AG04449 (cell line): ENCODE data around the gene ITGAD.

Source experiments
- CTCF ChIA-PET: fragments of 350-600 bp; formaldehyde crosslinking; extraction: SDS; loops from one replicate; lab custom pipeline; 2021; ENCODE audit warnings: antibody characterized with exemption; lab: Yijun Ruan, JAX
- POLR2A ChIA-PET: fragments of 400-600, 350-600 bp; formaldehyde crosslinking; extraction: SDS; loops from one replicate; lab custom pipeline; 2020; ENCODE audit warnings: antibody characterized with exemption, inconsistent platforms; lab: Yijun Ruan, JAX
- DNase-seq: peaks from one replicate; pipeline ENCODE4 v3.0.0-alpha.2; 2010; ENCODE audit warnings: low read depth, low spot score
- H3K4me3 ChIP-seq: 2 replicates; pipeline ENCODE4 v1.5.1; 2011; ENCODE audit warnings: low read depth, mild to moderate bottlenecking, control low read depth, low read length
- TF ChIP-seq, protein P1 (sequence below): IDR thresholded peaks from one replicate; pipeline ENCODE4 v1.5.1; 2011; ENCODE audit warnings: mild to moderate bottlenecking, moderate library complexity, low read length, control low read depth, inconsistent platforms; ENCODE audit not compliant: insufficient read depth; ENCODE audit errors: missing control alignments

ITGAD gene

GRCh38 chr16:31365131-31365865 lies 27.8 kb upstream of the ITGAD start:
- TF ChIP-seq, protein P1, sequence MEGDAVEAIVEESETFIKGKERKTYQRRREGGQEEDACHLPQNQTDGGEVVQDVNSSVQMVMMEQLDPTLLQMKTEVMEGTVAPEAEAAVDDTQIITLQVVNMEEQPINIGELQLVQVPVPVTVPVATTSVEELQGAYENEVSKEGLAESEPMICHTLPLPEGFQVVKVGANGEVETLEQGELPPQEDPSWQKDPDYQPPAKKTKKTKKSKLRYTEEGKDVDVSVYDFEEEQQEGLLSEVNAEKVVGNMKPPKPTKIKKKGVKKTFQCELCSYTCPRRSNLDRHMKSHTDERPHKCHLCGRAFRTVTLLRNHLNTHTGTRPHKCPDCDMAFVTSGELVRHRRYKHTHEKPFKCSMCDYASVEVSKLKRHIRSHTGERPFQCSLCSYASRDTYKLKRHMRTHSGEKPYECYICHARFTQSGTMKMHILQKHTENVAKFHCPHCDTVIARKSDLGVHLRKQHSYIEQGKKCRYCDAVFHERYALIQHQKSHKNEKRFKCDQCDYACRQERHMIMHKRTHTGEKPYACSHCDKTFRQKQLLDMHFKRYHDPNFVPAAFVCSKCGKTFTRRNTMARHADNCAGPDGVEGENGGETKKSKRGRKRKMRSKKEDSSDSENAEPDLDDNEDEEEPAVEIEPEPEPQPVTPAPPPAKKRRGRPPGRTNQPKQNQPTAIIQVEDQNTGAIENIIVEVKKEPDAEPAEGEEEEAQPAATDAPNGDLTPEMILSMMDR: no peak
- CTCF ChIA-PET: no interaction called here
- no peak overlapping the region for H3K4me3 ChIP-seq
- DNase-seq: no peak
- POLR2A ChIA-PET: no interaction called here

- POLR2A ChIA-PET: interaction anchor here (0.7 kb wide), 1 partner anchor 188 kb away, joined by 4 read pairs; the partner anchor contains the start of gene FUS
Observed at GRCh38 chr16:31367853-31368252, 25.3 kb upstream of the ITGAD start.

DNA sequence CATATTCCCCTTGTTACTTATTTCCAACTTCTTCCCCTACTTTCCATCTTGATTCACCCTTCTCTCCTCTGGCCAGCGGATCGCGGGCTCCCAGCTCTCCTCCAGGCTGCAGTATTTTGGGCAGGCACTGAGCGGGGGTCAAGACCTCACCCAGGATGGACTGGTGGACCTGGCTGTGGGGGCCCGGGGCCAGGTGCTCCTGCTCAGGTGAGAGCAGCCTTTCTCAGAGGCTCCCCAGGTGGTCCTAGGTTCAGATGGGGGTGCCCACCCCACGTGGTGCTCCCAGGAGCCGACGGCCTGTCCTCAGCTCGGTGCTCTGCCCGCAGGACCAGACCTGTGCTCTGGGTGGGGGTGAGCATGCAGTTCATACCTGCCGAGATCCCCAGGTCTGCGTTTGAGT lies 22.1 kb upstream of the ITGAD start:
- no peak for DNase-seq
- CTCF ChIA-PET: no interaction called here
- H3K4me3 ChIP-seq: no peak overlapping the region
- TF ChIP-seq, protein P1: no peak
- POLR2A ChIA-PET: no interaction called here

More at GRCh38 chr16:31367853-31368252, 25.3 kb upstream of the ITGAD start:
- CTCF ChIA-PET: no interaction called here
- TF ChIP-seq, protein P1: no peak
- no peak overlapping the region for H3K4me3 ChIP-seq
- DNase-seq: no peak

DNA sequence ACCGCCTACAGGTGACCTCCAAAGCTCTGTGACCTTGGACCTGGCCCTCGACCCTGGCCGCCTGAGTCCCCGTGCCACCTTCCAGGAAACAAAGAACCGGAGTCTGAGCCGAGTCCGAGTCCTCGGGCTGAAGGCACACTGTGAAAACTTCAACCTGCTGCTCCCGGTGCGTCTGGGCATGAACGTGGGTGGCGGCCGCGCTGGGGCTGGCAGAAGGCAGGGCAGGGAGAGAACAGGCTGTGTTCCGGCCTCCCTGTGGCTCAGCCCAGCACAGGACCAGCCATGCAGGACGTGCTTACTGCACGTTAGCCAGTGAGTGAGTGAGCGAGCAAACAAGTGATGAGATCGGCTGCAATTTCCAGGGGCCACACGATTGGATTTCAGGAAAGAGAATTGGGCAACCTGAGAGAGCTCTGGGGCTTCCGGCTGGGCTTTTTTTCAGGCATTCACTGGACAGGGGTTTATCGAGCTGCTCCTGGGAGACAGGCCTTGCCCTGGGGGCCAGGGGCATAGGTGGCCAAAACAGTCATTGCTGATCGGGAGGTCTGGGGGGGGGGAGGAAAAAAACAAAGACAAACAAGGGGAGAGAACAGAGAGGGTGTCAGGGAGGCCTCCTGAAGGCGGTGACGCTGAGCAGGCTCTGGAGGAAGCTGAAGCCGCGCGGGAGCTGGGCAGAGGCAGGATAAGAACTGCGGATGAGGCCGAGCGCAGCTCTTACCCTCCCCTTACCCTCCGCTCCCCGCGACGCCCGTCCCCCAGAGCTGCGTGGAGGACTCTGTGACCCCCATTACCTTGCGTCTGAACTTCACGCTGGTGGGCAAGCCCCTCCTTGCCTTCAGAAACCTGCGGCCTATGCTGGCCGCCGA lies 21.3 kb upstream of the ITGAD start:
- no peak for DNase-seq
- ChIA-PET CTCF (no interaction called here), POLR2A (no interaction called here)
- TF ChIP-seq, protein P1: no peak
- no peak overlapping the region for H3K4me3 ChIP-seq

DNA sequence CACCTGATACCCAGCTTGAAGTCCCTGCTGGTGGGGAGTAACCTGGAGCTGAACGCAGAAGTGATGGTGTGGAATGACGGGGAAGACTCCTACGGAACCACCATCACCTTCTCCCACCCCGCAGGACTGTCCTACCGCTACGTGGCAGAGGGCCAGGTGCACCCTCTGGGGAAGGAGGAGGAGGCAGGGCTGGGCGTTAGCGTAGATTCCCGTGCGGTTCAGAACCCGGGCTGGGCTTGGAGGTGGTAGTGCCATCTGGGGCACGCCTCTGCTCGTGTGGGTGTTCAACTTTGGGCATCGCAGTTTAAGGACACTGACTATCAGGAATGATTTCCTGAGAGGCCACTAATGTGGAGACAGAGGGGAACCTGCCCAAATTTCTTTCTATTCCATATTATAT lies 19.9 kb upstream of the ITGAD start:
- TF ChIP-seq, protein P1: no peak
- ChIA-PET CTCF (no interaction called here), POLR2A (no interaction called here)
- DNase-seq: no peak
- H3K4me3 ChIP-seq: no peak overlapping the region

DNA sequence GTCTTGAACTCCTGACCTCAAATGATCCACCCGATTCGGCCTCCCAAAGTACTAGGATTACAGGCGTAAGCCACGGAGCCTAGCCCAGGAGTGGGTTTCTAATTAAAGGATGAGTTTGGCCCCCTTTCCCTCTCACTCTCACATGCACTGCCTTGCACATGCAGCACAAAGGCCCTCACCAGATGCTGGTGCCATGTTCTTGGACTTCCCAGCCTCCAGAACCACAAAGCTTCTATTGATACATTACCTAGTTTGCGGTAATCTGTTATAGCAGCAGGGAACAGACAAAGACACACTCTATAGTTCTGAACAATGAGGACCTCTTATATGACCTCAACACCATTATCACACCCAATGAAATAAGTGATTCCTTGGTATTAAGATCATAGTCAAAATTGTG lies 17.9 kb upstream of the ITGAD start:
- H3K4me3 ChIP-seq: no peak overlapping the region
- no peak for DNase-seq
- TF ChIP-seq, protein P1: no peak
- ChIA-PET CTCF (interaction anchor here (1.8 kb wide), 1 partner anchor 9 kb away, joined by 4 read pairs; no protein-coding TSS in a partner anchor), POLR2A (no interaction called here)
